Panc1 (cell line): Measurements from ENCODE around the gene SETMAR.
A peak's percentile ranks its signal among the peaks of the same experiment; 100 is the strongest.

Experiments used
- POLR2AphosphoS5 ChIP-seq: IDR thresholded peaks from 2 replicates; pipeline ENCODE4 v1.6.1; 2012; ENCODE audit warnings: mild to moderate bottlenecking, low read depth, low read length, moderate library complexity
- REST ChIP-seq, 2 experiments: IDR thresholded peaks; 2 replicates each; pipeline ENCODE4 v1.6.1; 2011 to 2012; ENCODE audit warnings: low read depth in 2 of 2, control low read depth in 1 of 2, low read length in 1 of 2, mild to moderate bottlenecking in 1 of 2, moderate library complexity in 1 of 2; ENCODE audit not compliant: insufficient read depth in 1 of 2
- SIN3A ChIP-seq: IDR thresholded peaks from 2 replicates; pipeline ENCODE4 v1.6.1; 2012; ENCODE audit warnings: low read depth, mild to moderate bottlenecking, low read length, moderate library complexity, borderline replicate concordance; ENCODE audit not compliant: insufficient read depth
- TCF7L2 ChIP-seq: IDR thresholded peaks from 2 replicates; pipeline ENCODE4 v1.6.1; 2011; ENCODE audit warnings: mild to moderate bottlenecking, low read depth, low read length, inconsistent platforms
- TF ChIP-seq, protein P1 (sequence below): fragments of 450-650 bp; IDR thresholded peaks from 2 replicates; pipeline ENCODE4 v1.5.1; 2017; ENCODE audit warnings: mild to moderate bottlenecking

- TF ChIP-seq, protein P1, sequence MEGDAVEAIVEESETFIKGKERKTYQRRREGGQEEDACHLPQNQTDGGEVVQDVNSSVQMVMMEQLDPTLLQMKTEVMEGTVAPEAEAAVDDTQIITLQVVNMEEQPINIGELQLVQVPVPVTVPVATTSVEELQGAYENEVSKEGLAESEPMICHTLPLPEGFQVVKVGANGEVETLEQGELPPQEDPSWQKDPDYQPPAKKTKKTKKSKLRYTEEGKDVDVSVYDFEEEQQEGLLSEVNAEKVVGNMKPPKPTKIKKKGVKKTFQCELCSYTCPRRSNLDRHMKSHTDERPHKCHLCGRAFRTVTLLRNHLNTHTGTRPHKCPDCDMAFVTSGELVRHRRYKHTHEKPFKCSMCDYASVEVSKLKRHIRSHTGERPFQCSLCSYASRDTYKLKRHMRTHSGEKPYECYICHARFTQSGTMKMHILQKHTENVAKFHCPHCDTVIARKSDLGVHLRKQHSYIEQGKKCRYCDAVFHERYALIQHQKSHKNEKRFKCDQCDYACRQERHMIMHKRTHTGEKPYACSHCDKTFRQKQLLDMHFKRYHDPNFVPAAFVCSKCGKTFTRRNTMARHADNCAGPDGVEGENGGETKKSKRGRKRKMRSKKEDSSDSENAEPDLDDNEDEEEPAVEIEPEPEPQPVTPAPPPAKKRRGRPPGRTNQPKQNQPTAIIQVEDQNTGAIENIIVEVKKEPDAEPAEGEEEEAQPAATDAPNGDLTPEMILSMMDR, result peak; percentile 40
- TF ChIP-seq POLR2AphosphoS5, result no peak
- TF ChIP-seq REST (IDR thresholded peaks at IDR 0.05; ENCODE audit: insufficient read depth in 1 of 2, low read depth in 2 of 2, low read length in 1 of 2), result no peak
- no peak for TF ChIP-seq SIN3A
- no peak for TF ChIP-seq TCF7L2
Measured at GRCh38 chr3:4351164-4351855, 48.1 kb downstream of the SETMAR start.
